ENCODE data around the gene ALX4.

Gene ALX4

GRCh38 chr11:44261800-44262591, 47.9 kb downstream of the ALX4 start:
- Histone ChIP-seq H3K4me1 (ENCODE audit: control insufficient read depth in 1 of 2, insufficient read depth in 2 of 2, low read length in 2 of 2) (no peaks in the 10 kb centered on the region), H3K9ac (ENCODE audit: low read depth in 1 of 2, low read length in 2 of 2) (no peak overlapping the region), H3K4me3 (ENCODE audit: low read depth in 1 of 2, low read length in 2 of 2) (no peak overlapping the region), H3K36me3 (ENCODE audit: control insufficient read depth in 1 of 2, insufficient read depth in 2 of 2, low read length in 2 of 2) (no peaks in the 10 kb centered on the region), H3K27me3 (ENCODE audit: control insufficient read depth in 1 of 2, insufficient read depth in 2 of 2, low read length in 2 of 2) (no peaks in the 10 kb centered on the region), H3K9me3 (ENCODE audit: control insufficient read depth in 1 of 2, low read length in 2 of 2) (no peaks in the 10 kb centered on the region), H3K27ac (ENCODE audit: low read depth, low read length) (no peak overlapping the region)

- Histone ChIP-seq H3K9me3 (ENCODE audit: control insufficient read depth in 1 of 2, low read length in 2 of 2) (no peaks in the 10 kb centered on the region), H3K4me3 (ENCODE audit: low read depth in 1 of 2, low read length in 2 of 2) (no peak overlapping the region), H3K27me3 (ENCODE audit: control insufficient read depth in 1 of 2, insufficient read depth in 2 of 2, low read length in 2 of 2) (no peaks in the 10 kb centered on the region), H3K4me1 (ENCODE audit: control insufficient read depth in 1 of 2, insufficient read depth in 2 of 2, low read length in 2 of 2) (no peaks in the 10 kb centered on the region), H3K9ac (ENCODE audit: low read depth in 1 of 2, low read length in 2 of 2) (no peak overlapping the region), H3K36me3 (ENCODE audit: control insufficient read depth in 1 of 2, insufficient read depth in 2 of 2, low read length in 2 of 2) (no peaks in the 10 kb centered on the region), H3K27ac (ENCODE audit: low read depth, low read length) (no peak overlapping the region)
Measured at GRCh38 chr11:44260081-44260480, 49.9 kb downstream of the ALX4 start.

GRCh38 chr11:44258839-44259420, 51.0 kb downstream of the ALX4 start:
- H3K4me3 ChIP-seq (ENCODE audit: low read depth in 1 of 2, low read length in 2 of 2) = no peak overlapping the region
- no peaks in the 10 kb centered on the region for H3K9me3 ChIP-seq (ENCODE audit: control insufficient read depth in 1 of 2, low read length in 2 of 2)
- no peaks in the 10 kb centered on the region for H3K36me3 ChIP-seq (ENCODE audit: control insufficient read depth in 1 of 2, insufficient read depth in 2 of 2, low read length in 2 of 2)
- H3K9ac ChIP-seq (ENCODE audit: low read depth in 1 of 2, low read length in 2 of 2) = no peak overlapping the region
- H3K4me1 ChIP-seq (ENCODE audit: control insufficient read depth in 1 of 2, insufficient read depth in 2 of 2, low read length in 2 of 2) = no peaks in the 10 kb centered on the region
- no peak overlapping the region for H3K27ac ChIP-seq (ENCODE audit: low read depth, low read length)
- H3K27me3 ChIP-seq (ENCODE audit: control insufficient read depth in 1 of 2, insufficient read depth in 2 of 2, low read length in 2 of 2) = no peaks in the 10 kb centered on the region

GRCh38 chr11:44258190-44258489, 51.8 kb downstream of the ALX4 start:
- peaks cover under 1% of the 10 kb centered on the region in 2 donors for H3K9me3 ChIP-seq (ENCODE audit: control insufficient read depth in 1 of 2, low read length in 2 of 2)
- H3K36me3 ChIP-seq (ENCODE audit: control insufficient read depth in 1 of 2, insufficient read depth in 2 of 2, low read length in 2 of 2) = no peaks in the 10 kb centered on the region
- no peak overlapping the region for H3K4me3 ChIP-seq (ENCODE audit: low read depth in 1 of 2, low read length in 2 of 2)
- no peaks in the 10 kb centered on the region for H3K4me1 ChIP-seq (ENCODE audit: control insufficient read depth in 1 of 2, insufficient read depth in 2 of 2, low read length in 2 of 2)
- no peak overlapping the region for H3K27ac ChIP-seq (ENCODE audit: low read depth, low read length)
- H3K9ac ChIP-seq (ENCODE audit: low read depth in 1 of 2, low read length in 2 of 2) = no peak overlapping the region
- H3K27me3 ChIP-seq (ENCODE audit: control insufficient read depth in 1 of 2, insufficient read depth in 2 of 2, low read length in 2 of 2) = no peaks in the 10 kb centered on the region

GRCh38 chr11:44257338-44258189, 52.4 kb downstream of the ALX4 start:
- H3K4me1 ChIP-seq (ENCODE audit: control insufficient read depth in 1 of 2, insufficient read depth in 2 of 2, low read length in 2 of 2) = no peaks in the 10 kb centered on the region
- no peak overlapping the region for H3K9ac ChIP-seq (ENCODE audit: low read depth in 1 of 2, low read length in 2 of 2)
- no peaks in the 10 kb centered on the region for H3K36me3 ChIP-seq (ENCODE audit: control insufficient read depth in 1 of 2, insufficient read depth in 2 of 2, low read length in 2 of 2)
- peaks cover 6 to 7% of the 10 kb centered on the region in 2 donors for H3K9me3 ChIP-seq (ENCODE audit: control insufficient read depth in 1 of 2, low read length in 2 of 2)
- H3K4me3 ChIP-seq (ENCODE audit: low read depth in 1 of 2, low read length in 2 of 2) = no peak overlapping the region
- no peak overlapping the region for H3K27ac ChIP-seq (ENCODE audit: low read depth, low read length)
- no peaks in the 10 kb centered on the region for H3K27me3 ChIP-seq (ENCODE audit: control insufficient read depth in 1 of 2, insufficient read depth in 2 of 2, low read length in 2 of 2)

GRCh38 chr11:44256673-44257291, 53.2 kb downstream of the ALX4 start:
- no peaks in the 10 kb centered on the region for H3K36me3 ChIP-seq (ENCODE audit: control insufficient read depth in 1 of 2, insufficient read depth in 2 of 2, low read length in 2 of 2)
- H3K9ac ChIP-seq (ENCODE audit: low read depth in 1 of 2, low read length in 2 of 2) = no peak overlapping the region
- peaks cover 6 to 14% of the 10 kb centered on the region in 2 donors for H3K9me3 ChIP-seq (ENCODE audit: control insufficient read depth in 1 of 2, low read length in 2 of 2)
- no peak overlapping the region for H3K27ac ChIP-seq (ENCODE audit: low read depth, low read length)
- no peaks in the 10 kb centered on the region for H3K27me3 ChIP-seq (ENCODE audit: control insufficient read depth in 1 of 2, insufficient read depth in 2 of 2, low read length in 2 of 2)
- H3K4me3 ChIP-seq (ENCODE audit: low read depth in 1 of 2, low read length in 2 of 2) = no peak overlapping the region
- H3K4me1 ChIP-seq (ENCODE audit: control insufficient read depth in 1 of 2, insufficient read depth in 2 of 2, low read length in 2 of 2) = no peaks in the 10 kb centered on the region

GRCh38 chr11:44255406-44256071, 54.4 kb downstream of the ALX4 start:
- Histone ChIP-seq H3K27ac (ENCODE audit: low read depth, low read length) (no peak overlapping the region), H3K36me3 (ENCODE audit: control insufficient read depth in 1 of 2, insufficient read depth in 2 of 2, low read length in 2 of 2) (no peaks in the 10 kb centered on the region), H3K9me3 (ENCODE audit: control insufficient read depth in 1 of 2, low read length in 2 of 2) (peaks cover 6 to 16% of the 10 kb centered on the region in 2 donors), H3K27me3 (ENCODE audit: control insufficient read depth in 1 of 2, insufficient read depth in 2 of 2, low read length in 2 of 2) (no peaks in the 10 kb centered on the region), H3K4me3 (ENCODE audit: low read depth in 1 of 2, low read length in 2 of 2) (no peak overlapping the region), H3K4me1 (ENCODE audit: control insufficient read depth in 1 of 2, insufficient read depth in 2 of 2, low read length in 2 of 2) (no peaks in the 10 kb centered on the region), H3K9ac (ENCODE audit: low read depth in 1 of 2, low read length in 2 of 2) (no peak overlapping the region)

GRCh38 chr11:44252999-44253602, 56.8 kb downstream of the ALX4 start:
- Histone ChIP-seq H3K4me1 (ENCODE audit: control insufficient read depth in 1 of 2, insufficient read depth in 2 of 2, low read length in 2 of 2) (no peaks in the 10 kb centered on the region), H3K9me3 (ENCODE audit: control insufficient read depth in 1 of 2, low read length in 2 of 2) (peaks cover 6 to 16% of the 10 kb centered on the region in 2 donors), H3K27me3 (ENCODE audit: control insufficient read depth in 1 of 2, insufficient read depth in 2 of 2, low read length in 2 of 2) (no peaks in the 10 kb centered on the region), H3K27ac (ENCODE audit: low read depth, low read length) (no peak overlapping the region), H3K9ac (ENCODE audit: low read depth in 1 of 2, low read length in 2 of 2) (no peak overlapping the region), H3K4me3 (ENCODE audit: low read depth in 1 of 2, low read length in 2 of 2) (no peak overlapping the region), H3K36me3 (ENCODE audit: control insufficient read depth in 1 of 2, insufficient read depth in 2 of 2, low read length in 2 of 2) (peaks cover 4% of the 10 kb centered on the region in 2 donors)

GRCh38 chr11:44250421-44250820, 59.5 kb downstream of the ALX4 start:
- H3K9ac ChIP-seq (ENCODE audit: low read depth in 1 of 2, low read length in 2 of 2) = no peak overlapping the region

More at GRCh38 chr11:44250421-44250820, 59.5 kb downstream of the ALX4 start:
- Histone ChIP-seq H3K27ac (ENCODE audit: low read depth, low read length) (no peak overlapping the region), H3K9me3 (ENCODE audit: control insufficient read depth in 1 of 2, low read length in 2 of 2) (peaks cover 6 to 16% of the 10 kb centered on the region in 2 donors), H3K4me3 (ENCODE audit: low read depth in 1 of 2, low read length in 2 of 2) (no peak overlapping the region), H3K36me3 (ENCODE audit: control insufficient read depth in 1 of 2, insufficient read depth in 2 of 2, low read length in 2 of 2) (peaks cover 6 to 8% of the 10 kb centered on the region in 2 donors), H3K27me3 (ENCODE audit: control insufficient read depth in 1 of 2, insufficient read depth in 2 of 2, low read length in 2 of 2) (no peaks in the 10 kb centered on the region), H3K4me1 (ENCODE audit: control insufficient read depth in 1 of 2, insufficient read depth in 2 of 2, low read length in 2 of 2) (no peaks in the 10 kb centered on the region)

Data from duodenal mucosa (tissue), 2 donors.